ENCODE measurements around the gene CGB8.
A peak's percentile ranks its signal among the peaks of the same experiment; 100 is the strongest.
"Not testable (repeated sequence)": the region's sequence is repeated elsewhere in the genome, so short reads cannot be mapped to it uniquely, and the experiment has no call there.

CGB8 gene

GRCh38 chr19:49064768-49065611 lies 16.1 kb upstream of the CGB8 start, which contains the start of gene NTF4:
Gene NTF4 (minus strand): TSS chr19:49064818. CDS start chr19:49061997, 2,821 bp downstream.
- no peak for DNase-seq (ENCODE audit: low read depth, low spot score)

DNA sequence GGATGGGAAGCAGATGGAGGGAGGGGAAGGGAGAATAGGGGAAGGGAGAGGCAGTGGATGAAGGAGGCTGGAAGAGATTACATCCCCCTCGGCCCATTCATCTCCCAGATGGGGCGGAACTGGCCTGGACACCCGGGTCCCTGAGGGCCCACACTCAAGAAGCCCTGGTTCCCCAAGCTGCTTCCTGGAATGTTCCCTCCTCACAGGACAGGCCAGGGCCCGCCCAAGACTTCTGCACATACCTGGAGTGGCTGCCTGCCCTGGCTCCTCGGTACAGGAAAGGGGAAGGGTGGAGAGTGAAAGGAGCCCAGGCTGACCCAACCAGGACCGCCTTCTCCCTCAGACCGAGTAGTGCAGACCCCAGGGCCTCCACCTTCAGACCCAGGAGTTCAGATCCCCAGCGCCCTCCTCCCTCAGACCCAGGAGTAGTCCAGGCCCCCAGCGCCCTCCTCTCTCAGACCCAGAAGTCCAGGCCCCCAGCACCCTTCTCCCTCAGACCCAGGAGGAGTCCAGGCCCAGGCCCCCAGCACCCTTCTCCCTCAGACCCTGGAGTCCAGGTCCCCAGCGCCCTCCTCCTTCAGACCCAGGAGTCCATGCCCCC lies 15.2 kb upstream of the CGB8 start:
- no peak for DNase-seq (ENCODE audit: low read depth, low spot score)

GRCh38 chr19:49061445-49061844 lies 12.5 kb upstream of the CGB8 start:
- no peak for DNase-seq (ENCODE audit: low read depth, low spot score)

DNA sequence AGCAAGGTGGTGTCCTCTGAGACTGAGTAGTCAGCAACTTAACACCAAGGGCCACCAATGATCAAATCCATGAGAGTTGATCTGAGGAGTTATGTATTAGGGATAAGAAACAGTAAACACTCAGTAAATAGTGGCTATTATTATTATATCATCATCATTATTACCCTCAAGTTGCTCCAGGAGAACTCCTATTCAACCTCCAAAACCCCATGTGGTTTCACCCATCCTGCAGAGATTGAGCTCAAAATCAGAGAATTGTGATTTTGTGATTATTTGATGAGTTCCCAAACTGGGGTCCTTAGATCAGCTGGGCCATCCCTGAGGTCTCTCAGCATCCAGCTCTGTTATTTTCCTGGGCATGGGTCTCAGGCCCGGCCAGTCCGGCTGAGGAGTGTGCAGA lies 12.1 kb upstream of the CGB8 start:
- no peak for DNase-seq (ENCODE audit: low read depth, low spot score)

GRCh38 chr19:49059053-49059452 lies 10.1 kb upstream of the CGB8 start:
- no peak for DNase-seq (ENCODE audit: low read depth, low spot score)

DNA sequence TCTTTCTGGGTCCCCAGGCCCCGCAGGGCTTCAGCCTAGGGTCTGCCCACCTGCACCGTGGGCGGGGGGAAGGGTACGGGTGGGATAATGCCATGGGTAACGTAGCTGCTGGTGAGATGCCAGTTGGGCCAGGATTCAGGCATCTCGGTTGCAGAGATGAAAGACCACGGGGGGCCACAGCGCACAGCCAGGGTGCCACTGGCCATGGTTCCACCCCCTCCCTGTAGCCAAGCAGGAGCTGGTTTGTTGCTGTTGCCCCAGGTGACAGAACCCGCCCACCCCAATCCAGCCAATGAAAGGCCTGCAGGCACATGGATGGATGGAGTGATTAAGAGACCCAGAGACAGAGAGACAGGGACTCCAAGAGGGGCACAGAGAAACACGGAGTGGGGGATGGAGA lies 9.7 kb upstream of the CGB8 start:
- DNase-seq (ENCODE audit: low read depth, low spot score) = no peak

- DNase-seq (ENCODE audit: low read depth, low spot score) = no peak
Observed at GRCh38 chr19:49057636-49058234, 8.8 kb upstream of the CGB8 start, which contains the start of gene CGB7. Gene CGB7 (minus strand): TSS chr19:49057749. CDS start chr19:49055375, 2,374 bp downstream.

DNA sequence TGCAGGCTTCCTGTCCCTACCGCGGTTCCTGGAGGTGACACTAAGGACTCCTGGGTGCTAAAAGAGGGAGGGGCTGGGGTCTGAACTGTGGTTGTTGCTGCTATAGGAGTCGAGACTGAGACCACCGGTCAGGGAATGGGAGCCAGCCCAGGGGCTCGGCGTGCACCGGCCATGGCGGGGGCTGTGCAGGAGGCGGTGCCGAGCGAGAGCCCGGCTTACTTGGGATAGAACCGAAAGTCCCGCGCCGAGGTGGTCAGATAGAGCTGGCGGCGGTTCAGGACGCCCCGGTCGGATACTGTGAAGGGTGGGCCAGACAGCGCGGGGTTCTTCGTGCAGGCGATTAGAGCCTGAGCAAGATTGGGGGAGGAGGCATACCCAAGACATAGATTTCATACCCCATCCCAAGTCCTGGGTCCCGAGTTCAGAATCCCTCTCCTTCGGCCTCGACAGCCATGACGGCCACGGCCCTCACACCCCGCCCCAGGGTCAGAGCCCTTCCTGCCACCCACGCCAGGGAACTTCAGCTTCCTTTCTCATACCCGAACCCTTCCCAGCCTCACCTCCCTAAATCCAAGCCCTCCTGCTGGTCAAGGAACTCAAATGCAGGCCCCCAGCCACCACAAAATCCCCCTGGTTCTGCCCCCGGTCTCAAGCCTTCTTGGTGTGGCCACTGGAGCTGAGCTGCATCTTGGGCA lies 8.1 kb upstream of the CGB8 start:
- not testable (repeated sequence) for DNase-seq (ENCODE audit: low read depth, low spot score)

DNA sequence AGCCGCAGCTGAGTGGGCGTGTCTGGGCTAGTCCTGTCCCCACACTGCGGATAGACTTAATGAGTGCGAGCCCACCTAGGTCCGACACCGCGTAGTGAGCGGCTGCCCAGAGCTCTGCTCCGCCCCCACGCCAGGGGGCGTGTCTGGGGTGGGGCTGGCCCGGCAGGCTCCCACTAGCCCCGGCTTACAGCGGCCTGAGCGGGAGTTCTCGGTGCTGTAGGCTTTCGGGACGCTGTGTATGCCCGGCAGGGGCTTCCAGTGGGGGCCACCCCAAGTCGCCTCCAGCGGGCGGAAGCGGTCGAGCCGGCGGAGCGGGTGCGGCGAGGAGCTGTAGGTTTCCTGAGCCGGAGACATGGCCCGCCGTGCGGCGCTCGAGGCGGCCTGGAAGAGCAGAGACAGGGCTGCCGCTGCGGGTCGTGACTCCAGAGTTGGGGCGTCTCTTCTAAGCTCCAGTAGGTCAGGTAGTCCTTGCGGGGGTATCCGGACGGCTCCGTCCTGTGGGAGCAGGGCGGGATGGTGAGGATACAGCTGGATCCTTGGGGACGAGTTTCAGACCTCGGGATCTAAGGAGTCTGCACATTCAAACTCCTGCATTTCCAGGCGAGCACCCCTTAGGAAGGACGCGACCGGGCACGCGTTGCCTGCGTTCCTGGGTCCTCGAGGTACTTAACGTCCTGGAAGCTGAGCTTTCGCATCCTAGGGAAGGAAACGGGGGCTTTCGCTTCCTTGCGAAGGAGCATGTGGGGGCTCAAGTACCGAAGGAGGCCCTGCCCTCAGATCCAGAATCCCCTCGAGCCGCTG lies 7.4 kb upstream of the CGB8 start:
- DNase-seq (ENCODE audit: low read depth, low spot score) = no peak

GRCh38 chr19:49050376-49051033 lies 1.6 kb upstream of the CGB8 start:
- not testable (repeated sequence) for DNase-seq (ENCODE audit: low read depth, low spot score)

GRCh38 chr19:49049834-49050233 lies 923 bp upstream of the CGB8 start:
- not testable (repeated sequence) for DNase-seq (ENCODE audit: low read depth, low spot score)

DNA sequence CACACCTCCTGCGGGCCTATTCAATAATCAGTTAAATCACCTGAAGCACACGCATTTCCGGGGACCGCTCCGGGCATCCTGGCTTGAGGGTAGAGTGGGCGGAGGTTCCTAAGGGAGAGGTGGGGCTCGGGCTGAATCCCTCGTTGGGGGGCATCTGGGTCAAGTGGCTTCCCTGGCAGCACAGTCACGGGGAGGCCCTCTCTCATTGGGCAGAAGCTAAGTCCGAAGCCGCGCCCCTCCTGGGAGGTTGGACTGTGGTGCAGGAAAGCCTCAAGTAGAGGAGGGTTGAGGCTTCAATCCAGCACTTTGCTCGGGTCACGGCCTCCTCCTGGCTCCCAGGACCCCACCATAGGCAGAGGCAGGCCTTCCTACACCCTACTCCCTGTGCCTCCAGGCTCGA lies 5.4 kb downstream of the CGB8 start, which contains the start of gene CGB5:
TSS of gene CGB5 (plus strand) at position 301 of the 400 bp plus-strand sequence. CDS start 362 bp downstream, outside the sequence.
- not testable (repeated sequence) for DNase-seq (ENCODE audit: low read depth, low spot score)

DNA sequence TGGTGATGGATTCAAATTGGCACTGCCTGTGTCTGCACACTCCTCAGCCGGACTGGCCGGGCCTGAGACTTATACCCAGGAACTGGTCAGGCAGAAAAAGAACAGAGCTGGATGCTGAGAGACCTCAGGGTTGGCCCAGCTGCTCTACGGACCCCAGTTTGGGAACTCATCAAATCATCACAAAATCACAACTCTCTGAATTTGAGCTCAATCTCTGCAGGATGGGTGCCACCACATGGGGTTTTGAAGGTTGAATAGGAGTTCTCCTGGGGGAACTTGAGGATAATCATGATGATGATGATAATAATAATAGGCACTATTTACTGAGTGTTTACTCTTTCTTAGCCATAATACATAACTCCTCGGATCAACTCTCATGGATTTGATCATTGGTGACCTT lies 6.2 kb downstream of the CGB8 start:
- DNase-seq (ENCODE audit: low read depth, low spot score) = not testable (repeated sequence)

DNA sequence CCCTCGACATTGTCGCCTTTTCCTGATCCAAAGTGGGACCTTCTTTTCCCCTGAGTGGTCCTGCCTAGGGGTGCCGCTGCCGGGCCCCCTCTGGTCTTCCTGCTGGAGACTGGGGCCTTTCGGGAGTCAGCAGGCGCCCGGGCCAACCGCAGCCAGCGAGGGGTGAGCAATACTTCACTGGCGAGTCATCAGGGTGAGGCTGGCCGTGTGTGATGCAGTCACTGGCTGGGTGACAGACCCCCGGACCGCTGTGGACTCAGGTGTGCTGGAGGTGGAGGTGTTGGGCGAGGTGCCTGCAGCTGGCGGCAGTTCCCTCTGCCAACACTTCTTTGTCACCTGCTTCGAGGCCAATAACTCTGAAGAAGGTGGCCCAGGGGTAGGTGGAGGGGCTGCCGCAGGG lies 6.7 kb downstream of the CGB8 start:
- DNase-seq (ENCODE audit: low read depth, low spot score) = no peak

DNA sequence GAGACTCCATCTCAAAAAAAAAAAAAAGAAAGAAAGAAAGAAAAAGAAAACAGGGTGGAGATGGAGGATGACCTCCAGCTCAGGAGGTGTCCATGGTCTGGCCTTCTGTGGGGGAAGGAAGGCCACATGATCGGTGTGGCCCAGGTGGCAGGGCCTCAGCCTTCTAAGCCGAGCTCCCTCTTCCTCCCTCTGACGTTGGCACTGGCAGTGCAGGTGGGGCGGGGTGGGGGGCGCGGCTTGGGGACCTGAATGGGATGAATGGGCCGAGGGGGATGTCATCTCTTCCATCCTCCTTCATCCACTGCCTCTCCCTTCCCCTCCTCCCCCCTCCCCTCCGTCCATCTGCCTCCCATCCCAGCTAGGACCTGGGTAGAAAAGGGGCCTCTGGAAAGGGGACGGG lies 9.2 kb downstream of the CGB8 start:
- DNase-seq (ENCODE audit: low read depth, low spot score) = not testable (repeated sequence)

DNA sequence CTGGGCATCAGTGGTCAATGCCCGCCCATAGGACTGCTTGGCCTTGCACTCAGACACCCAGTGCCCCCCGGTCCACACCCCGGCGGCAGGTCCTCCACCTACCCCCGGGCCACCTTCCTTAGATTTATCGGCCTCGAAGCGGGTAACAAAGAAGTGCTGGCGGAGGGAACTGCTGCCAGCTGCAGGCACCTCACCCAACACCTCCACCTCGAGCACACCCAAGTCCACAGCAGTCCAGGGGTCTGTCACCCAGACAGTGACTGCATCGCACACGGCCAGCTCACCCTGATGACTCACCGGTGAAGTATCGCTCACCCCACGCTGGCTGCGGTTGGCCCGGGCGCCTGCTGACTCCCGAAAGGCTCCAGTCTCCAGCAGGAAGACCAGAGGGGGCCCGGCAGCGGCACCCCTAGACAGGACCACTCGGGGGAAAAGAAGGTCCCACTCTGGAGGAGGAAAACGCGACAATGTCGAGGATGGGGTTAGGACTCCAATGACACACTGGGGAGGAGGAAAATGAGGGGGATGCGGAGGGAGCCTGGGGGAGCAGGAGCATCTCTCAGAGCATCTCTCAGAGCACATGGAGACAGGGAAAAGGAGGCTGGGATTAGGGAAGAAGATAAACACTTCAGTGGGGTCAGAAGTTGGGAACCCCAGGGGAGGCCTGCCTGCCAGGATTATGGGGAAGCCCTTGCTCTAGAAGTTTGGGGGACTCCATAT lies 10.2 kb downstream of the CGB8 start:
- not testable (repeated sequence) for DNase-seq (ENCODE audit: low read depth, low spot score)

GRCh38 chr19:49038111-49038510 lies 10.8 kb downstream of the CGB8 start:
- not testable (repeated sequence) for DNase-seq (ENCODE audit: low read depth, low spot score)

DNA sequence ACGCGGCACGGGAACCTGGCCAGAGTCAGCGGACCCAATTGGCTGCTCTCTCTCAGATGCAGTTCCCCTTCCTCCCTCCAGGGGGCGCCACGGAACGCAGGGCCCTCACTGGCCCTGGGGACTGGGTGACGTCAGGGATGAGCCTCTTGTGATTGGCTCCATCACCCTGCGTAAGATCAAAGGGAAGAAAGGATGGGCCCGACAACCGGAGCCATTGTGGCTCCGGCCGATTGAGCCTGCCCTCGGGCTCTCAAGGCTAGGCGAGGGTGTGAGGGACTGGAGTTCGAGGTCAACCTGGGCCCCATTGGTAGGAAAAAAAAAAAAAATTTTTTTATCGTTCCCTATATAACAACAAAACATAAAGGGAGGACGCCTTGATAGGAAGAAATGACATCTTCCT lies 12.1 kb downstream of the CGB8 start, which contains the start of gene CGB1:
TSS of gene CGB1 (minus strand) at position 81 of the 400 bp plus-strand sequence. CDS start 184 bp downstream, outside the sequence.
- DNase-seq (ENCODE audit: low read depth, low spot score) = not testable (repeated sequence)

- DNase-seq (ENCODE audit: low read depth, low spot score) = peak; percentile 8
Observed at GRCh38 chr19:49031642-49032301, 17.1 kb downstream of the CGB8 start, which contains the start of gene CGB2. Gene CGB2 (plus strand): TSS chr19:49031890. CDS start chr19:49032096, 206 bp downstream.

Data from activated CD4-positive, CD25-positive, alpha-beta regulatory T cell treated with anti-CD3 and anti-CD28 coated beads, Interleukin-2, amount 50 U/mL, for 16 hours (primary cell).